ENCODE measurements around the gene FOXD1.

- no peak for TF ChIP-seq CTCF (IDR thresholded peaks at IDR 0.05)
- TF ChIP-seq EP300 (IDR thresholded peaks at IDR 0.05; ENCODE audit: borderline replicate concordance in 1 of 2, low read depth in 1 of 2, low read length in 1 of 2) = no peak
- TF ChIP-seq NFIC (IDR thresholded peaks at IDR 0.05; ENCODE audit: borderline replicate concordance) = no peak
- TF ChIP-seq USF1 (IDR thresholded peaks at IDR 0.05; ENCODE audit: borderline replicate concordance, low read depth) = no peak
- no peak for TF ChIP-seq TCF12 (IDR thresholded peaks at IDR 0.05)
Measured at GRCh38 chr5:73471654-73472053, 23.1 kb upstream of the FOXD1 start.

All from SK-N-SH (cell line).